H1 (cell line): Measurements from ENCODE around the gene MBOAT2. TPM values are rescaled to one million over a fixed set of nuclear protein-coding genes. Genes with fewer than 3 reads are reported as not detected.

ENCODE experiments used
- CTCF ChIA-PET: fragments of 300-600 bp; sonication (Branson Sonifier 250); formaldehyde crosslinking; loops from one replicate; lab custom pipeline; 2021; ENCODE audit not compliant: partially characterized antibody; lab: Charles Lee
- POLR2A ChIA-PET: fragments of 300-600 bp; sonication (Branson Sonifier 250); formaldehyde crosslinking; loops from one replicate; lab custom pipeline; 2021; ENCODE audit warnings: inconsistent platforms; ENCODE audit not compliant: partially characterized antibody; lab: Charles Lee
- DNase-seq, 2 experiments: peaks; one replicate each; pipeline versions ENCODE4 v3.0.0 to v3.0.0-alpha.2; 2010 to 2022; ENCODE audit warnings: low spot score in 2 of 2, low read depth in 1 of 2, mixed read lengths in 1 of 2
- FAIRE-seq: peaks from 2 replicates; lab custom pipeline; 2011; peaks lifted over from hg19 to GRCh38; lab: Jason Lieb, UNC
- H2AFZ ChIP-seq: 2 replicates; pipeline ENCODE4 v1.8.1; 2012; ENCODE audit warnings: low read length, inconsistent platforms
- H2AK5ac ChIP-seq: 2 replicates; pipeline ENCODE4 v1.6.1; 2013; ENCODE audit warnings: low read depth, low read length
- H2BK120ac ChIP-seq: replicated peaks from 2 replicates; pipeline ENCODE3; 2013; ENCODE audit warnings: low read depth, low read length, inconsistent platforms
- H2BK12ac ChIP-seq: 2 replicates; pipeline ENCODE4 v1.6.1; 2013; ENCODE audit warnings: low read depth, low read length
- H2BK15ac ChIP-seq: 2 replicates; pipeline ENCODE4 v1.6.1; 2013; ENCODE audit warnings: low read length
- H2BK20ac ChIP-seq: 2 replicates; pipeline ENCODE4 v1.6.1; 2013; ENCODE audit warnings: low read length
- H2BK5ac ChIP-seq: 2 replicates; pipeline ENCODE4 v1.6.1; 2013; ENCODE audit warnings: low read depth, low read length
- H3K14ac ChIP-seq: 2 replicates; pipeline ENCODE4 v1.6.1; 2013; ENCODE audit warnings: inconsistent platforms; ENCODE audit not compliant: insufficient read length
- H3K18ac ChIP-seq: 2 replicates; pipeline ENCODE4 v1.6.1; 2013; ENCODE audit warnings: low read length; ENCODE audit errors: extremely low read depth
- H3K23ac ChIP-seq: 2 replicates; pipeline ENCODE4 v1.6.1; 2013; ENCODE audit warnings: inconsistent platforms; ENCODE audit not compliant: insufficient read length
- H3K23me2 ChIP-seq: 2 replicates; pipeline ENCODE4 v1.6.1; 2013; ENCODE audit warnings: low read depth, low read length
- H3K27ac ChIP-seq: 2 replicates; pipeline ENCODE4 v1.6.1; 2011; ENCODE audit warnings: low read depth, low read length, inconsistent platforms
- H3K27me3 ChIP-seq, 4 experiments: replicated peaks in 1 of 4; 1 replicate in 1 of 4; 2 replicates in 3 of 4; pipeline versions ENCODE4 v1.6.1 to v1.8.1; 2011 to 2013; ENCODE audit warnings: low read length in 3 of 4, mild to moderate bottlenecking in 3 of 4, inconsistent platforms in 2 of 4, mixed read lengths in 2 of 4, moderate library complexity in 1 of 4; ENCODE audit not compliant: control insufficient read depth in 3 of 4, insufficient read depth in 3 of 4; ENCODE audit errors: extremely low read depth in 1 of 4
- H3K36me3 ChIP-seq, 4 experiments: 2 replicates each; pipeline versions ENCODE4 v1.6.1 to v1.8.1; 2011 to 2013; ENCODE audit warnings: mild to moderate bottlenecking in 4 of 4, low read length in 3 of 4, moderate library complexity in 2 of 4, control low read depth in 1 of 4, inconsistent platforms in 1 of 4; ENCODE audit not compliant: insufficient read depth in 4 of 4, control insufficient read depth in 2 of 4
- H3K4ac ChIP-seq: replicated peaks from 2 replicates; pipeline ENCODE3; 2013; ENCODE audit warnings: low read length, low read depth, mixed read lengths, inconsistent platforms; ENCODE audit not compliant: insufficient read length
- H3K4me1 ChIP-seq, 4 experiments: replicated peaks in 1 of 4; 1 replicate in 1 of 4; 2 replicates in 3 of 4; pipeline versions ENCODE4 v1.6.1 to v1.8.1; 2011 to 2013; ENCODE audit warnings: low read length in 3 of 4, inconsistent platforms in 2 of 4, mixed read lengths in 1 of 4; ENCODE audit not compliant: insufficient read depth in 4 of 4, control insufficient read depth in 3 of 4
- H3K4me2 ChIP-seq, 2 experiments: 2 replicates each; pipeline versions ENCODE4 v1.6.1 to v1.8.1; 2011 to 2013; ENCODE audit warnings: low read depth in 2 of 2, low read length in 2 of 2, control low read depth in 1 of 2, inconsistent platforms in 1 of 2, mild to moderate bottlenecking in 1 of 2; ENCODE audit not compliant: insufficient read depth in 1 of 2
- H3K4me3 ChIP-seq, 4 experiments: fragments of 200-600, 300-600 bp in 1 of 4; sonication (generic), shearing (Covaris generic), sonication (Bioruptor Twin) in 1 of 4; 2 replicates each; pipeline versions ENCODE4 v1.5.1 to v1.8.1; 2011 to 2016; ENCODE audit warnings: low read length in 4 of 4, low read depth in 3 of 4, control low read depth in 2 of 4, inconsistent platforms in 2 of 4, mild to moderate bottlenecking in 2 of 4, mixed read lengths in 1 of 4, moderate library complexity in 1 of 4; ENCODE audit not compliant: insufficient read depth in 2 of 4; ENCODE audit errors: extremely low read depth in 1 of 4
- H3K56ac ChIP-seq: replicated peaks from 2 replicates; pipeline ENCODE3; 2013; ENCODE audit warnings: low read depth, mild to moderate bottlenecking, mixed read lengths, low read length, inconsistent platforms; ENCODE audit not compliant: insufficient read length
- H3K79me1 ChIP-seq: 2 replicates; pipeline ENCODE4 v1.6.1; 2013; ENCODE audit warnings: low read depth, low read length, control low read depth
- H3K79me2 ChIP-seq, 2 experiments: 2 replicates each; pipeline versions ENCODE4 v1.6.1 to v1.8.1; 2012 to 2013; ENCODE audit warnings: low read length in 2 of 2, mild to moderate bottlenecking in 2 of 2, inconsistent platforms in 1 of 2; ENCODE audit not compliant: insufficient read depth in 2 of 2, control insufficient read depth in 1 of 2
- H3K9ac ChIP-seq, 4 experiments: replicated peaks in 1 of 4; 1 replicate in 1 of 4; 2 replicates in 3 of 4; pipeline versions ENCODE4 v1.6.1 to v1.8.1; 2011 to 2013; ENCODE audit warnings: low read depth in 3 of 4, low read length in 3 of 4, control low read depth in 2 of 4, mild to moderate bottlenecking in 2 of 4, moderate library complexity in 2 of 4, inconsistent platforms in 1 of 4; ENCODE audit errors: extremely low read depth in 1 of 4
- H3K9me3 ChIP-seq, 2 experiments: 2 replicates each; pipeline versions ENCODE4 v1.6.1 to v1.8.1; 2012 to 2013; ENCODE audit warnings: mild to moderate bottlenecking in 2 of 2, moderate library complexity in 2 of 2, control low read depth in 1 of 2, inconsistent platforms in 1 of 2, low read depth in 1 of 2, low read length in 1 of 2, mixed read lengths in 1 of 2; ENCODE audit not compliant: insufficient read depth in 2 of 2
- H4K20me1 ChIP-seq, 2 experiments: replicated peaks in 1 of 2; 2 replicates each; pipeline versions ENCODE3 to v1.8.1; 2011 to 2013; ENCODE audit warnings: inconsistent platforms in 2 of 2, low read length in 2 of 2, mild to moderate bottlenecking in 1 of 2; ENCODE audit not compliant: insufficient read depth in 2 of 2, control insufficient read depth in 1 of 2
- H4K5ac ChIP-seq: 2 replicates; pipeline ENCODE4 v1.6.1; 2013; ENCODE audit warnings: low read length, low read depth, mixed read lengths, inconsistent platforms; ENCODE audit not compliant: insufficient read length
- H4K8ac ChIP-seq: 2 replicates; pipeline ENCODE4 v1.8.0; 2013; ENCODE audit warnings: mild to moderate bottlenecking, moderate library complexity, low read length, inconsistent platforms; ENCODE audit not compliant: insufficient read depth; ENCODE audit errors: extremely low read depth
- H4K91ac ChIP-seq: replicated peaks from 2 replicates; pipeline ENCODE3; 2013; ENCODE audit warnings: low read length, mixed read lengths, inconsistent platforms; ENCODE audit not compliant: insufficient read length
- CBX5 ChIP-seq: fragments of 300-800, 300-1000 bp; sonication (generic); IDR thresholded peaks from 2 replicates; pipeline ENCODE4 v1.7.1; 2016; ENCODE audit warnings: antibody characterized with exemption, low read length, low read depth
- CBX8 ChIP-seq: fragments of 300-800, 300-1000 bp; sonication (generic); IDR thresholded peaks from 2 replicates; pipeline ENCODE4 v1.7.1; 2016; ENCODE audit warnings: low read depth, low read length, borderline replicate concordance
- FOSL1 ChIP-seq: IDR thresholded peaks from 2 replicates; pipeline ENCODE4 v1.6.1; 2011; ENCODE audit warnings: mild to moderate bottlenecking, low read depth, low read length, moderate library complexity; ENCODE audit not compliant: insufficient read depth
- GABPA ChIP-seq: IDR thresholded peaks from 2 replicates; pipeline ENCODE4 v1.6.1; 2011; ENCODE audit warnings: mild to moderate bottlenecking, low read length, moderate library complexity, borderline replicate concordance; ENCODE audit not compliant: insufficient read depth
- JUN ChIP-seq: IDR thresholded peaks from 2 replicates; pipeline ENCODE4 v1.6.1; 2011; ENCODE audit warnings: low read depth, mild to moderate bottlenecking, improper control_type of control experiment, low read length
- KDM5A ChIP-seq: fragments of 200-600 bp; IDR thresholded peaks from 2 replicates; pipeline ENCODE4 v1.7.1; 2012; ENCODE audit warnings: mild to moderate bottlenecking, low read length, inconsistent platforms, mixed read lengths
- POU5F1 ChIP-seq: IDR thresholded peaks from 2 replicates; pipeline ENCODE4 v1.6.1; 2011; ENCODE audit warnings: low read depth, mild to moderate bottlenecking, low read length, moderate library complexity
- RXRA ChIP-seq: IDR thresholded peaks from 2 replicates; pipeline ENCODE4 v1.6.1; 2011; ENCODE audit warnings: low read depth, mild to moderate bottlenecking, low read length, moderate library complexity; ENCODE audit not compliant: insufficient read depth
- TEAD4 ChIP-seq: IDR thresholded peaks from 2 replicates; pipeline ENCODE4 v1.6.1; 2012; ENCODE audit warnings: low read depth, low read length, inconsistent platforms, mixed read lengths
- WGBS, 2 experiments: shearing (Covaris generic) in 1 of 2; methylation state at CpG; one replicate each; pipeline versions ENCODE4 v1.1.6 to v1.1.7; 2013 to 2015; ENCODE audit warnings: low lambda C conversion rate in 2 of 2, mixed read lengths in 2 of 2, inconsistent platforms in 1 of 2, low coverage in 1 of 2, missing lambda C conversion rate in 1 of 2; ENCODE audit not compliant: insufficient replicate concordance in 2 of 2, insufficient coverage in 1 of 2, insufficient read length in 1 of 2; ENCODE audit errors: extremely low coverage in 1 of 2, missing lambda C conversion rate in 1 of 2; 5-methylcytosine and 5-hydroxymethylcytosine counted together
- polyA plus RNA-seq, 7 experiments: library from polyadenylated mRNA; depleted of rRNA in 3 of 7; stranded (reverse) in 5 of 7; unstranded in 2 of 7; fragments of >200 nt in 5 of 7; fragments of 200-250 nt in 2 of 7; gene quantifications; 1 replicate in 5 of 7; 2 replicates in 1 of 7; 4 replicates in 1 of 7; pipeline versions ENCODE4 v1.2.1 to v1.2.3, GENCODE V29; 2011 to 2013; ENCODE audit warnings: missing spikeins in 2 of 7, mixed read lengths in 2 of 7
- total RNA-seq: library from RNA; stranded (reverse); fragmentation: NEBNext Ultra II Directional; extraction: Animal tissue kit (Norgen Biotek cat#: 25700); gene quantifications from 2 replicates; pipeline ENCODE4 v1.2.1, GENCODE V29; 2021

Gene MBOAT2
- total and polyA plus RNA-seq, 2 of the 8 experiments (the other 6 are each of a cell fraction or from before 2014, with no cell fraction given), result 11.2 to 23.4 TPM

- H3K18ac ChIP-seq, result no peak overlapping the region
- no peak overlapping the region for H4K91ac ChIP-seq
- CTCF ChIA-PET, result interaction anchor here (0.6 kb wide), 1 partner anchor 452 kb away, joined by 3 read pairs; no protein-coding TSS in a partner anchor
- no peaks in the 10 kb centered on the region for H3K9me3 ChIP-seq
- FAIRE-seq (no peak), DNase-seq (no peak)
- H2BK120ac ChIP-seq, result no peak overlapping the region
- H3K14ac ChIP-seq, result no peak overlapping the region
- H3K79me1 ChIP-seq, result no peaks in the 10 kb centered on the region
- no peak overlapping the region for H2BK15ac ChIP-seq
- no peaks in the 10 kb centered on the region for H3K79me2 ChIP-seq
- POLR2A ChIA-PET, result no interaction called here
- no peak overlapping the region for H3K4me2 ChIP-seq
- no peak overlapping the region for H3K4ac ChIP-seq
- no peak overlapping the region for H3K9ac ChIP-seq
- no peaks in the 10 kb centered on the region for H3K23me2 ChIP-seq
- 95% methylated on average over 3 of the region's 3 CpGs; no CpG with 5 or more reads in 1 of the 2 experiments for WGBS, 2 experiments
- no peaks in the 10 kb centered on the region for H3K4me1 ChIP-seq
- H2AFZ ChIP-seq, result no peak overlapping the region
- no peaks in the 10 kb centered on the region for H4K20me1 ChIP-seq
- H4K8ac ChIP-seq, result no peak overlapping the region
- no peaks in the 10 kb centered on the region for H3K27me3 ChIP-seq
- H3K23ac ChIP-seq, result no peak overlapping the region
- no peak overlapping the region for H2AK5ac ChIP-seq
- H3K56ac ChIP-seq, result no peak overlapping the region
- H3K36me3 ChIP-seq, result peaks cover 0 to 8% (median 5%) of the 10 kb centered on the region in 4 experiments; a peak in 5 of 8 replicates
- TF ChIP-seq POU5F1 (no peak), TEAD4 (no peak), CBX5 (no peak), RXRA (no peak), FOSL1 (no peak), GABPA (no peak), KDM5A (no peak), CBX8 (no peak), JUN (no peak)
- H3K4me3 ChIP-seq, result no peak overlapping the region
- no peak overlapping the region for H3K27ac ChIP-seq
- H4K5ac ChIP-seq, result no peak overlapping the region
- H2BK12ac ChIP-seq, result no peak overlapping the region
- no peak overlapping the region for H2BK20ac ChIP-seq
- no peak overlapping the region for H2BK5ac ChIP-seq
Measured at GRCh38 chr2:8802741-8803140, 200.7 kb downstream of the MBOAT2 start.
